ENCODE measurements around the gene KANSL3.

The KANSL3 gene

GRCh38 chr2:96638144-96639121, at the start of gene KANSL3:
KANSL3 (minus strand) TSS chr2:96638312; CDS start chr2:96637135, 1,177 bp downstream.
- Histone ChIP-seq H3K27me3 (ENCODE audit: control insufficient read depth, insufficient read depth, low read length) (no peaks in the 10 kb centered on the region), H3K27ac (ENCODE audit: low read length) (no peak within 1 kb of the TSS), H3K4me3 (ENCODE audit: low read length) (peak within 1 kb of the TSS; percentile 82), H3K9ac (ENCODE audit: low read length) (peak within 1 kb of the TSS; percentile 68), H3K36me3 (ENCODE audit: control insufficient read depth, low read depth, low read length) (peaks cover 16% of the 10 kb centered on the region), H3K4me1 (ENCODE audit: control insufficient read depth, low read depth, low read length) (peaks cover 3% of the 10 kb centered on the region), H3K9me3 (ENCODE audit: control insufficient read depth, low read depth, low read length) (no peaks in the 10 kb centered on the region)

GRCh38 chr2:96687266-96687665, 49.2 kb upstream of the KANSL3 start:
- no peak overlapping the region for H3K27ac ChIP-seq (ENCODE audit: low read length)
- H3K4me3 ChIP-seq (ENCODE audit: low read length) = no peak overlapping the region
- no peak overlapping the region for H3K9ac ChIP-seq (ENCODE audit: low read length)
- no peaks in the 10 kb centered on the region for H3K36me3 ChIP-seq (ENCODE audit: control insufficient read depth, low read depth, low read length)
- no peaks in the 10 kb centered on the region for H3K9me3 ChIP-seq (ENCODE audit: control insufficient read depth, low read depth, low read length)
- H3K27me3 ChIP-seq (ENCODE audit: control insufficient read depth, insufficient read depth, low read length) = no peaks in the 10 kb centered on the region
- no peaks in the 10 kb centered on the region for H3K4me1 ChIP-seq (ENCODE audit: control insufficient read depth, low read depth, low read length)

GRCh38 chr2:96685577-96686459, 47.7 kb upstream of the KANSL3 start:
- H3K4me3 ChIP-seq (ENCODE audit: low read length) = no peak overlapping the region
- H3K9me3 ChIP-seq (ENCODE audit: control insufficient read depth, low read depth, low read length) = no peaks in the 10 kb centered on the region
- H3K4me1 ChIP-seq (ENCODE audit: control insufficient read depth, low read depth, low read length) = no peaks in the 10 kb centered on the region
- H3K27me3 ChIP-seq (ENCODE audit: control insufficient read depth, insufficient read depth, low read length) = no peaks in the 10 kb centered on the region
- no peak overlapping the region for H3K9ac ChIP-seq (ENCODE audit: low read length)
- H3K27ac ChIP-seq (ENCODE audit: low read length) = no peak overlapping the region
- no peaks in the 10 kb centered on the region for H3K36me3 ChIP-seq (ENCODE audit: control insufficient read depth, low read depth, low read length)

- Histone ChIP-seq H3K4me3 (ENCODE audit: low read length) (no peak overlapping the region), H3K9ac (ENCODE audit: low read length) (no peak overlapping the region), H3K9me3 (ENCODE audit: control insufficient read depth, low read depth, low read length) (no peaks in the 10 kb centered on the region), H3K27ac (ENCODE audit: low read length) (no peak overlapping the region), H3K36me3 (ENCODE audit: control insufficient read depth, low read depth, low read length) (no peaks in the 10 kb centered on the region), H3K27me3 (ENCODE audit: control insufficient read depth, insufficient read depth, low read length) (no peaks in the 10 kb centered on the region), H3K4me1 (ENCODE audit: control insufficient read depth, low read depth, low read length) (peaks cover under 1% of the 10 kb centered on the region)
Observed at GRCh38 chr2:96684883-96685576, 46.9 kb upstream of the KANSL3 start.

- Histone ChIP-seq H3K4me3 (ENCODE audit: low read length) (no peak overlapping the region), H3K27me3 (ENCODE audit: control insufficient read depth, insufficient read depth, low read length) (no peaks in the 10 kb centered on the region), H3K9me3 (ENCODE audit: control insufficient read depth, low read depth, low read length) (no peaks in the 10 kb centered on the region), H3K36me3 (ENCODE audit: control insufficient read depth, low read depth, low read length) (no peaks in the 10 kb centered on the region), H3K27ac (ENCODE audit: low read length) (no peak overlapping the region), H3K4me1 (ENCODE audit: control insufficient read depth, low read depth, low read length) (peaks cover 7% of the 10 kb centered on the region), H3K9ac (ENCODE audit: low read length) (no peak overlapping the region)
Observed at GRCh38 chr2:96683972-96684820, 46.1 kb upstream of the KANSL3 start.

- H3K4me3 ChIP-seq (ENCODE audit: low read length) = no peak overlapping the region
Observed at GRCh38 chr2:96683307-96683706, 45.2 kb upstream of the KANSL3 start.

GRCh38 chr2:96681540-96681939, 43.4 kb upstream of the KANSL3 start:
- H3K27me3 ChIP-seq (ENCODE audit: control insufficient read depth, insufficient read depth, low read length) = no peaks in the 10 kb centered on the region
- H3K9me3 ChIP-seq (ENCODE audit: control insufficient read depth, low read depth, low read length) = no peaks in the 10 kb centered on the region
- H3K4me3 ChIP-seq (ENCODE audit: low read length) = no peak overlapping the region
- H3K27ac ChIP-seq (ENCODE audit: low read length) = no peak overlapping the region
- H3K9ac ChIP-seq (ENCODE audit: low read length) = no peak overlapping the region
- H3K36me3 ChIP-seq (ENCODE audit: control insufficient read depth, low read depth, low read length) = no peaks in the 10 kb centered on the region
- peaks cover 7% of the 10 kb centered on the region for H3K4me1 ChIP-seq (ENCODE audit: control insufficient read depth, low read depth, low read length)

More at GRCh38 chr2:96683307-96683706, 45.2 kb upstream of the KANSL3 start:
- Histone ChIP-seq H3K4me1 (ENCODE audit: control insufficient read depth, low read depth, low read length) (peaks cover 7% of the 10 kb centered on the region), H3K36me3 (ENCODE audit: control insufficient read depth, low read depth, low read length) (no peaks in the 10 kb centered on the region), H3K9me3 (ENCODE audit: control insufficient read depth, low read depth, low read length) (no peaks in the 10 kb centered on the region), H3K9ac (ENCODE audit: low read length) (no peak overlapping the region), H3K27ac (ENCODE audit: low read length) (no peak overlapping the region), H3K27me3 (ENCODE audit: control insufficient read depth, insufficient read depth, low read length) (no peaks in the 10 kb centered on the region)

- H3K4me3 ChIP-seq (ENCODE audit: low read length) = no peak overlapping the region
- no peaks in the 10 kb centered on the region for H3K9me3 ChIP-seq (ENCODE audit: control insufficient read depth, low read depth, low read length)
- H3K36me3 ChIP-seq (ENCODE audit: control insufficient read depth, low read depth, low read length) = no peaks in the 10 kb centered on the region
- H3K27me3 ChIP-seq (ENCODE audit: control insufficient read depth, insufficient read depth, low read length) = no peaks in the 10 kb centered on the region
- no peak overlapping the region for H3K9ac ChIP-seq (ENCODE audit: low read length)
- H3K27ac ChIP-seq (ENCODE audit: low read length) = no peak overlapping the region
- H3K4me1 ChIP-seq (ENCODE audit: control insufficient read depth, low read depth, low read length) = peaks cover 7% of the 10 kb centered on the region
Observed at GRCh38 chr2:96680561-96681141, 42.5 kb upstream of the KANSL3 start.

- no peak overlapping the region for H3K9ac ChIP-seq (ENCODE audit: low read length)
- no peaks in the 10 kb centered on the region for H3K9me3 ChIP-seq (ENCODE audit: control insufficient read depth, low read depth, low read length)
- H3K4me3 ChIP-seq (ENCODE audit: low read length) = no peak overlapping the region
- peaks cover 7% of the 10 kb centered on the region for H3K4me1 ChIP-seq (ENCODE audit: control insufficient read depth, low read depth, low read length)
- H3K27ac ChIP-seq (ENCODE audit: low read length) = no peak overlapping the region
- H3K27me3 ChIP-seq (ENCODE audit: control insufficient read depth, insufficient read depth, low read length) = no peaks in the 10 kb centered on the region
- H3K36me3 ChIP-seq (ENCODE audit: control insufficient read depth, low read depth, low read length) = no peaks in the 10 kb centered on the region
Observed at GRCh38 chr2:96679848-96680247, 41.7 kb upstream of the KANSL3 start.

- H3K9me3 ChIP-seq (ENCODE audit: control insufficient read depth, low read depth, low read length) = no peaks in the 10 kb centered on the region
- no peaks in the 10 kb centered on the region for H3K4me1 ChIP-seq (ENCODE audit: control insufficient read depth, low read depth, low read length)
- H3K9ac ChIP-seq (ENCODE audit: low read length) = no peak overlapping the region
- no peak overlapping the region for H3K27ac ChIP-seq (ENCODE audit: low read length)
- no peaks in the 10 kb centered on the region for H3K27me3 ChIP-seq (ENCODE audit: control insufficient read depth, insufficient read depth, low read length)
- no peaks in the 10 kb centered on the region for H3K36me3 ChIP-seq (ENCODE audit: control insufficient read depth, low read depth, low read length)
- no peak overlapping the region for H3K4me3 ChIP-seq (ENCODE audit: low read length)
Observed at GRCh38 chr2:96669539-96670215, 31.6 kb upstream of the KANSL3 start.

Data from iPS-18a (cell line).